HEK293 (cell line): ENCODE measurements around the gene MAP1LC3A.

Source experiments
- CTCF ChIA-PET: fragments of 350-600 bp; formaldehyde crosslinking; extraction: SDS; loops from one replicate; lab custom pipeline; 2021; ENCODE audit warnings: antibody characterized with exemption; lab: Yijun Ruan, JAX
- POLR2A ChIA-PET: fragments of 300-600 bp; formaldehyde crosslinking; extraction: SDS; loops from one replicate; lab custom pipeline; 2020; ENCODE audit warnings: antibody characterized with exemption, inconsistent platforms; lab: Yijun Ruan, JAX
- H3K27ac ChIP-seq: fragments of 200-500 bp; sonication (Bioruptor generic); 2 replicates; pipeline ENCODE4 v1.5.1; 2014; ENCODE audit warnings: low read depth, low read length, control low read depth, inconsistent platforms; ENCODE audit errors: extremely low read depth
- H3K36me3 ChIP-seq, 2 experiments: fragments of 200-500 bp in 1 of 2; sonication (Bioruptor generic) in 1 of 2; 1 replicate in 1 of 2; 2 replicates in 1 of 2; pipeline ENCODE4 v1.5.1; 2014 to 2017; ENCODE audit warnings: inconsistent platforms in 2 of 2, low read length in 2 of 2; ENCODE audit not compliant: control insufficient read depth in 2 of 2, insufficient read depth in 1 of 2
- H3K4me1 ChIP-seq: fragments of 200-500 bp; sonication (Bioruptor generic); 2 replicates; pipeline ENCODE4 v1.5.1; 2014; ENCODE audit warnings: mild to moderate bottlenecking, low read length, inconsistent platforms; ENCODE audit not compliant: control insufficient read depth, insufficient read depth
- H3K4me3 ChIP-seq: 2 replicates; pipeline ENCODE4 v1.5.1; 2011; ENCODE audit warnings: low read depth, mild to moderate bottlenecking, control low read depth, low read length, moderate library complexity
- H3K9me3 ChIP-seq: fragments of 200-500 bp; sonication (Bioruptor generic); 2 replicates; pipeline ENCODE4 v1.5.1; 2014; ENCODE audit warnings: low read depth, low read length, inconsistent platforms; ENCODE audit not compliant: control insufficient read depth, insufficient read depth
- INSM2 ChIP-seq: fragments of 450-650 bp; formaldehyde crosslinking; IDR thresholded peaks from 2 replicates; pipeline ENCODE4 v1.5.1; 2016; ENCODE audit warnings: missing biosample characterization, missing genetic modification characterization
- OVOL3 ChIP-seq: fragments of 450-650 bp; formaldehyde crosslinking; IDR thresholded peaks from 2 replicates; pipeline ENCODE4 v1.5.1; 2016; ENCODE audit warnings: missing biosample characterization, missing genetic modification characterization
- PRDM2 ChIP-seq: fragments of 450-650 bp; formaldehyde crosslinking; IDR thresholded peaks from 2 replicates; pipeline ENCODE4 v1.5.1; 2016; ENCODE audit warnings: missing biosample characterization, missing genetic modification characterization, borderline replicate concordance
- SP3 ChIP-seq: fragments of 450-650 bp; formaldehyde crosslinking; IDR thresholded peaks from 2 replicates; pipeline ENCODE4 v1.5.1; 2016; ENCODE audit warnings: missing biosample characterization, missing genetic modification characterization
- ZBTB7A ChIP-seq: fragments of 450-650 bp; formaldehyde crosslinking; IDR thresholded peaks from 2 replicates; pipeline ENCODE4 v1.5.1; 2016; ENCODE audit warnings: low read depth, missing biosample characterization, missing genetic modification characterization
- ZNF132 ChIP-seq: fragments of 450-650 bp; formaldehyde crosslinking; IDR thresholded peaks from 2 replicates; pipeline ENCODE4 v1.5.1; 2017; ENCODE audit warnings: missing biosample characterization, missing genetic modification characterization, borderline replicate concordance
- ZNF18 ChIP-seq: fragments of 450-650 bp; formaldehyde crosslinking; IDR thresholded peaks from 2 replicates; pipeline ENCODE4 v1.5.1; 2016; ENCODE audit warnings: missing biosample characterization, missing genetic modification characterization
- ZNF362 ChIP-seq: fragments of 450-650 bp; formaldehyde crosslinking; IDR thresholded peaks from 2 replicates; pipeline ENCODE4 v1.5.1; 2016; ENCODE audit warnings: missing biosample characterization, missing genetic modification characterization
- ZNF366 ChIP-seq: fragments of 450-650 bp; formaldehyde crosslinking; conservative IDR thresholded peaks from 2 replicates; pipeline ENCODE4 v1.5.1; 2016; ENCODE audit warnings: missing biosample characterization, missing genetic modification characterization
- ZNF423 ChIP-seq: fragments of 450-650 bp; formaldehyde crosslinking; IDR thresholded peaks from 2 replicates; pipeline ENCODE4 v1.5.1; 2016; ENCODE audit warnings: missing biosample characterization, missing genetic modification characterization
- ZNF48 ChIP-seq: fragments of 450-650 bp; formaldehyde crosslinking; IDR thresholded peaks from 2 replicates; pipeline ENCODE4 v1.5.1; 2016; ENCODE audit warnings: missing biosample characterization, missing genetic modification characterization
- ZNF501 ChIP-seq: fragments of 450-650 bp; formaldehyde crosslinking; IDR thresholded peaks from 2 replicates; pipeline ENCODE4 v1.5.1; 2016; ENCODE audit warnings: missing biosample characterization, missing genetic modification characterization
- ZNF510 ChIP-seq: fragments of 450-650 bp; formaldehyde crosslinking; IDR thresholded peaks from 2 replicates; pipeline ENCODE4 v1.5.1; 2018; ENCODE audit warnings: mild to moderate bottlenecking, missing genetic modification characterization, missing biosample characterization; ENCODE audit not compliant: insufficient replicate concordance
- ZNF529 ChIP-seq: fragments of 450-650 bp; formaldehyde crosslinking; IDR thresholded peaks from 2 replicates; pipeline ENCODE4 v1.5.1; 2017; ENCODE audit warnings: missing genetic modification characterization, missing biosample characterization; ENCODE audit not compliant: insufficient replicate concordance
- ZNF548 ChIP-seq: fragments of 450-650 bp; formaldehyde crosslinking; IDR thresholded peaks from 2 replicates; pipeline ENCODE4 v1.5.1; 2016; ENCODE audit warnings: missing biosample characterization, missing genetic modification characterization
- ZNF580 ChIP-seq: fragments of 450-650 bp; formaldehyde crosslinking; IDR thresholded peaks from 2 replicates; pipeline ENCODE4 v1.5.1; 2016; ENCODE audit warnings: missing biosample characterization, missing genetic modification characterization
- ZNF645 ChIP-seq: fragments of 450-650 bp; formaldehyde crosslinking; IDR thresholded peaks from 2 replicates; pipeline ENCODE4; 2016; ENCODE audit warnings: missing biosample characterization, missing genetic modification characterization
- ZNF704 ChIP-seq: fragments of 450-650 bp; formaldehyde crosslinking; IDR thresholded peaks from 2 replicates; pipeline ENCODE4 v1.5.1; 2016; ENCODE audit warnings: missing biosample characterization, missing genetic modification characterization
- ZNF76 ChIP-seq: fragments of 450-650 bp; formaldehyde crosslinking; IDR thresholded peaks from 2 replicates; pipeline ENCODE4; 2016; ENCODE audit warnings: low read depth, missing biosample characterization, missing genetic modification characterization, borderline replicate concordance

Gene MAP1LC3A

GRCh38 chr20:34574426-34574825 lies 15.9 kb downstream of the MAP1LC3A start:
- no peak overlapping the region for H3K4me3 ChIP-seq
- no peak for TF ChIP-seq ZNF132 (tag by site-specific recombination)
- TF ChIP-seq INSM2 (tag by site-specific recombination): no peak
- TF ChIP-seq ZNF501 (tag by site-specific recombination): no peak
- no peak for TF ChIP-seq OVOL3
- TF ChIP-seq ZNF18: no peak
- TF ChIP-seq ZNF645 (tag by site-specific recombination): no peak
- TF ChIP-seq SP3 (tag by site-specific recombination): no peak
- TF ChIP-seq ZNF510: no peak
- no peak for TF ChIP-seq ZNF704 (tag by site-specific recombination)
- TF ChIP-seq ZBTB7A: no peak
- no peak for TF ChIP-seq ZNF76 (tag by site-specific recombination)
- TF ChIP-seq ZNF362 (tag by site-specific recombination): no peak
- TF ChIP-seq ZNF48: no peak
- H3K36me3 ChIP-seq: peaks cover 0 to 9% of the 10 kb centered on the region in 2 experiments; a peak in 2 of 3 replicates
- POLR2A ChIA-PET: no interaction called here
- no peaks in the 10 kb centered on the region for H3K9me3 ChIP-seq
- CTCF ChIA-PET: interaction anchor here (0.7 to 2.0 kb wide), 3 partner anchors 192 to 262 kb away, joined by 3 to 5 read pairs (median 4); no protein-coding TSS in a partner anchor
- H3K4me1 ChIP-seq: no peaks in the 10 kb centered on the region
- no peak overlapping the region for H3K27ac ChIP-seq

GRCh38 chr20:34574861-34575260 lies 16.3 kb downstream of the MAP1LC3A start:
- H3K4me3 ChIP-seq: no peak overlapping the region
- ChIA-PET POLR2A (no interaction called here), CTCF (interaction anchor here (0.6 to 2.0 kb wide), 3 partner anchors 28 to 262 kb away, joined by 3 to 5 read pairs (median 4); no protein-coding TSS in a partner anchor)
- TF ChIP-seq ZNF423 (tag by site-specific recombination): no peak
- TF ChIP-seq PRDM2 (tag by site-specific recombination): no peak
- no peak for TF ChIP-seq ZNF366
- TF ChIP-seq ZNF580 (tag by site-specific recombination): no peak
- TF ChIP-seq ZNF529: no peak
- no peak for TF ChIP-seq ZNF548 (tag by site-specific recombination)
- peaks cover 0 to 9% of the 10 kb centered on the region in 2 experiments; a peak in 2 of 3 replicates for H3K36me3 ChIP-seq
- H3K27ac ChIP-seq: no peak overlapping the region
- H3K9me3 ChIP-seq: no peaks in the 10 kb centered on the region
- H3K4me1 ChIP-seq: no peaks in the 10 kb centered on the region
